ENCODE data around the gene CSTA.

Gene CSTA

DNA sequence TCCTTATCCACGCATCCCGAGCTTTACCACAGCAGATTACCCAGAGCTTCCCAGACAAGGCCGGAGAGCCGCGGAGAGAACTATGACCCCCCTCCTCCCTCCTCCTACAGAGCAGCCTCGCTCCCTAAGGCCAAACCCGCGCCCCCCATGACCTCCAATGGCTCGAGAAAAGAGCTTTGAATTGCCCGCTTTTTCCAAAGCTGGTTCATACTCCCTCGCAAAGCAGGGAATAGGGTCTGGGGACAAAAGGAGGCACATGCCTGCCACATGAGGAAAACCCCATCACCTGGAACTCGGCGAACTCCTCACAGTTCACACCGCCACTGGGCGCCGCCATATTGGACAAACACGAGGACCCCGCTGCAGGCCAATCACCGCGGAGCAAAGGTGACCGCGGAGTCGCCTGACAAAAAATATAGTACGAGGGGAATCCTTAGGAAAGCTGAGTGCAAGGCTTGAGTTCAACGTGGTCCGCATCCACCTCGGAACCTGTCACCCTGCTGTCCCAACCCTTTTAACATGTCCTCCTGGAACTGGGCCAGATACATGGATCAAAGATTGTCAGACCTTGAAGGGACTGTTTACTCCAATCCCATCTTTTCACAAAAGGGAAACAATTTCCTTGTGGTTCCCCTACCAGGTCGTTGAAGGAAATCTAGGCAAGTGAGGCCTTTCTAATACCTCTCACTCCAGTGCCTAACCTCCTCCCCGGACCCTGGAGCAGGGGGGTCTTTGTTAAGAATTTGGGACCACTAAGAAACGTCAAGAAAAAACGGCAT is 58.0 kb downstream of the CSTA start, which contains the start of gene MIX23:
Gene MIX23 (minus strand): TSS at position 344 of the 779 bp plus-strand sequence. CDS start 7 bp downstream, at position 337.
- peak; percentile 88 for DNase-seq

DNA sequence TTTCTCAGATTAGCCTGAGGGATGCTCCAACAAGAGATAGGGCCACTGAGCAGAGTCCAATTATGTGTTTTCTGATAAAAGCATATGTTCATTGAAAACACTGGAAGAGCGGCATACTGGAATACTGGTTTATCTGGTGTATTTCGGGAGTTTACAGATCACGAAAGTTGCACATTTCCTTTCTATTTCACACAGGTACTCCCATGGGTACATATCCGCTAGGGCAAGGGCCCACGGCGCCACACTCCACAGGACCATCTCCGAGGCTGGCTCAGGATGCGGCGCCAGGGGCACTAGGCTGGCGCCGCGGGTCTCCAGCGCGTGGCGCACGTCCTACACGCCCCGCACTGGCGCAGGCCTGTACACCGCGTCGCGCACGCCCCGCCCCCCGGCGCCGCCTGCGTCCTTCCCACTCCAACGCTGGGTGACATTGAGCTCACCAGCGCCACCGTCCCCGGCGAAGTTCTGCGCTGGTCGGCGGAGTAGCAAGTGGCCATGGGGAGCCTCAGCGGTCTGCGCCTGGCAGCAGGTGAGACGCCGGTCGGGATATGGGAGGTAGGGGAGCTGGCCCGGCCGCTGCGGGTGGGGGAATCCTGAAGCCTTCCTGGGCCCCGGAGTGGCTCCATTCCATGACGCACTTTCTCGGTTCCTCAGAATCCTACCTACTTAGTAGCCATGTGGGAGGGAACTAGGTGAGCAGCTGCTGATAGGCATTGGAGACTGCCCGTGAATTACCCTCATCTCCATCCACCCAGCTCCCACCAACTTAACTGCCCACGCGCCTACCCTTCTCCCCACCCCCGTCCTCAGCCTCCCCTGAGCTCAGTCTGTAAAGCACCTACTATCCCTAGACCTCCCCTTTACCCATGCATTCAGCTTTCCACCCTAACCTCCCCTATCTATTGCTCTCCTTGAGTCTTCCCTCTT is 59.0 kb downstream of the CSTA start, which contains the start of gene FAM162A:
Gene FAM162A (plus strand): TSS at position 412 of the 927 bp plus-strand sequence. CDS start 84 bp downstream, at position 496.
- peak; percentile 94 for DNase-seq

DNA sequence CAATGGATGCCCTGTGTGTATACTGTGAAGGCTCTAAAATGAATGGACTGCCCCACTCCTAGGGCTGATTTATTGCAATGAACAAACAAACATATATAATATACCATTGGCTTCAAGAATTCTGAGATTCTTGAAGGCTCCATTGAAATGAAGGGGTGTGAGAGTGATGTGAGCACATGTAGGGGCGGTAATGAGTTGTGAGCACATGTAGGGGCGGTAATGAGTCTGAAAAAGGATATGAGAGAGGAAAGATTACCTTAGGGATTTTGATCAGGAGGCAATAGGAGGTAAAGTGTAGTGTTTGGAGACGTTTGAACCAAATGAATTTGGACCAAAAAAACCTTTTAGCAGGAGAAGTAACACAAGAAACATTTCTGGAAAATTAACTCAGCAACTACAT is 62.7 kb downstream of the CSTA start:
- DNase-seq, result no peak

DNA sequence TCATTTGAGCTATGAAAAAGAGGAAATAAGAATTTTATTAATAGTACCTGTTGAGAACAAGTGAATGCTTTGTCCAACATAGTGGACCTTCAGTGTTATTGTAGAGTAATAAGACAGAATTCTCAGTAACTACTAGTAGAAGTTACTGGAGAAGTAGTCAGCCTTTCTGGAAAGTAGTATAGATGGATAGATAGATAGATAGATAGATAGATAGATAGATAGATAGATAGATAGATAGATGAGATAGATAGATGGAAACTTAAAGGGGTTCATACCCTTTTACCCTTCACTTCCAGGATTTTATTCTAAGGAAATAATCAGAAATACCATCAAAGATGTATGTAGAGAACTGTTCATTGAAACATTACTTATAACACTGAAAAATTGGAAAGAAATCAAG is 64.1 kb downstream of the CSTA start:
- DNase-seq, result no peak

DNA sequence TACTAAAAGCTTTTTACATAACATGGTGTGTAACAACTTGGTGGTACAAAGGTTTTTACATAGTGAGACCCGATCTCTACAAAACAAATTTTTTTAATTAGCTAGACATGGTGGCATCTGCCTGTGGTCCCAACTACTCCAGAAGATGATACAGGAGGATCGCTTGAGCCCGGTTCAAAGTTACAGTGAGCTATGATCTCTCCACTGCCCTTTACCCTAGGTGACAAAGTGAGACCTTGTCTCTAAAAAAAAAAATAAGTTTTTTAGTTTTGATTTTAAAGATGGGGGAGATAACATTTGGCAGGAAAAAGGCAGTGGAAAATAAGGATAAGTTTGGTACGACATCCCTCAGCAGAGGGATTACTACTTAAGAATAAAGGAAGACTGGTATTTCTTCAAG is 64.8 kb downstream of the CSTA start:
- DNase-seq, result no peak

DNA sequence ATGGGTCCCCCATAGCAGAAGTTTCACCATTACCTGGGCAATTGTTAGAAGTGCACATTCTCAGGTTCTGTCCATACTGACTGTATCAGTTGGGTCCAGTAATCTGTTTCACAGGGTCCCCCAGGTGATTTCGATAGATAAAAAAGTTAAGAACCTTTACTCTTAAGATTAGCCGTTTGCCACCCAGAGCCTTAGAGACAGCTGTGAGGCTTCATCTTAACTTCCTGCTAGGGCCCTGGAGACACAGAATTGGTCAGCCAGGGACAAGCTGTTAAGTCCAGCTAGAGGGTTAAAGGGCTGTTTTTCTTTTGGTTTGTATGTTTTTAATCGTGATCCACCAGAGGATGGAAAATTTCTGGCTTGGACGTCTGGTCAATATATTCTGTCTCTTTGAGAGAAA is 65.6 kb downstream of the CSTA start:
- no peak for DNase-seq
